Right cardiac atrium (tissue), 5 donors: ENCODE data around the gene SERPINA9. TPM values are rescaled to one million over a fixed set of nuclear protein-coding genes. Genes with fewer than 3 reads are reported as not detected.
"Not testable (repeated sequence)": the region's sequence is repeated elsewhere in the genome, so short reads cannot be mapped to it uniquely, and the experiment has no call there.

ENCODE experiments used
- ATAC-seq, 2 donors: fragments of 200-7000 bp; cut with Tn5 transposase; one replicate each; pipeline versions ENCODE4 v1.8.0 to v1.9.1; 2020; ENCODE audit warnings: moderate library complexity in 2 of 2, mild to moderate bottlenecking in 1 of 2
- DNase-seq, 3 donors: peaks; one replicate each; pipeline ENCODE4 v3.0.0-alpha.2; 2020
- H3K27ac ChIP-seq: one replicate; pipeline ENCODE4 v1.5.1; 2013; ENCODE audit warnings: mild to moderate bottlenecking, low read length, control low read depth, moderate library complexity
- H3K27me3 ChIP-seq: one replicate; pipeline ENCODE4 v1.6.1; 2013; ENCODE audit not compliant: control insufficient read depth, insufficient read depth
- H3K4me1 ChIP-seq: one replicate; pipeline ENCODE4 v1.6.1; 2013; ENCODE audit warnings: low read length; ENCODE audit not compliant: control insufficient read depth, insufficient read depth
- H3K4me3 ChIP-seq: one replicate; pipeline ENCODE4 v1.5.1; 2013; ENCODE audit warnings: low read length, control low read depth
- H3K9me3 ChIP-seq: one replicate; pipeline ENCODE4 v1.6.1; 2013; ENCODE audit warnings: low read length; ENCODE audit not compliant: control insufficient read depth
- WGBS: extraction: QIAGEN DNeasy Blood & Tissue Kit; methylation state at CpG from one replicate; pipeline ENCODE4 v1.1.7; 2013; 5-methylcytosine and 5-hydroxymethylcytosine counted together
- intact Hi-C, 4 donors: fragments of 100-400 bp; cut with DNase I; formaldehyde crosslinking; loops; one replicate each; pipeline versions ENCODE4 v1.11.0 to v1.14.0; 2022 to 2023
- polyA plus RNA-seq: library from polyadenylated mRNA; stranded (reverse); fragments of 200-250 nt; gene quantifications from one replicate; pipeline ENCODE4 v1.2.3, GENCODE V29; 2013
- total RNA-seq, 4 donors: library from RNA; stranded (reverse); fragmentation: NEBNext Ultra II Directional; extraction: Animal tissue kit (Norgen Biotek cat#: 25700); gene quantifications; one replicate each; pipeline ENCODE4 v1.2.1, GENCODE V29; 2021
- donor health status: healthy with polysubstance abuse.
- donor health status: DM: no; HTN: yes; CAD: no.
- donor health status: DM: no; HTN: no; CAD: no.
- donor health status: DM: no; HTN: yes; CAD: no; lungs with severe emphysema.
- donor health status: DM: yes; HTN: yes; CAD: no.

SERPINA9 gene
- total and polyA plus RNA-seq, 5 donors = not detected

- ATAC-seq, H3K9me3 ChIP-seq, H3K27ac ChIP-seq, H3K27me3 ChIP-seq, H3K4me3 ChIP-seq, DNase-seq, intact Hi-C loops, H3K4me1 ChIP-seq: not testable (repeated sequence)
- 68% methylated on average over 3 of the region's 3 CpGs for WGBS
These were observed 58.3 kb downstream of the SERPINA9 start for GRCh38 chr14:94417497-94418205.

Other genes with a start within 250 kb of the SERPINA9 start
- not detected for gene SERPINA10, start 182.9 kb downstream of the SERPINA9 start, total RNA-seq
- not detected for gene SERPINA10, start 182.9 kb downstream of the SERPINA9 start, polyA plus RNA-seq
- not detected for gene SERPINA6, start 152.9 kb downstream of the SERPINA9 start, total RNA-seq
- gene SERPINA6, start 152.9 kb downstream of the SERPINA9 start, polyA plus RNA-seq = not detected
- not detected for gene SERPINA2, start 109.5 kb downstream of the SERPINA9 start, total RNA-seq
- gene SERPINA2, start 109.5 kb downstream of the SERPINA9 start, polyA plus RNA-seq = not detected
- 10 to 100 TPM in 1 of 4 donors, 1 to 10 TPM in 3; 3.1 to 10.3 (median 8.4) TPM for gene SERPINA1, start 87.6 kb downstream of the SERPINA9 start, total RNA-seq
- gene SERPINA1, start 87.6 kb downstream of the SERPINA9 start, polyA plus RNA-seq = 2.0 TPM
- not detected for gene SERPINA11, start 23.4 kb downstream of the SERPINA9 start, total RNA-seq
- gene SERPINA11, start 23.4 kb downstream of the SERPINA9 start, polyA plus RNA-seq = not detected
- gene SERPINA12, start 33.3 kb upstream of the SERPINA9 start, total RNA-seq = not detected
- gene SERPINA12, start 33.3 kb upstream of the SERPINA9 start, polyA plus RNA-seq = not detected
- gene SERPINA4, start 85.2 kb upstream of the SERPINA9 start, total RNA-seq = not detected
- gene SERPINA4, start 85.2 kb upstream of the SERPINA9 start, polyA plus RNA-seq = not detected
- 10 to 100 TPM in 3 of 4 donors, 1 to 10 TPM in 1; 4.6 to 14.4 (median 13.9) TPM for gene SERPINA5, start 105.2 kb upstream of the SERPINA9 start, total RNA-seq
- gene SERPINA5, start 105.2 kb upstream of the SERPINA9 start, polyA plus RNA-seq = 13.2 TPM
- gene SERPINA3, start 136.2 kb upstream of the SERPINA9 start, total RNA-seq = 100 to 1,000 TPM in 3 of 4 donors, 10 to 100 TPM in 1; 56.4 to 390 (median 216) TPM
- 114 TPM for gene SERPINA3, start 136.2 kb upstream of the SERPINA9 start, polyA plus RNA-seq